ENCODE results near the gene CAMTA1. TPM values are rescaled to one million over a fixed set of nuclear protein-coding genes. Genes with fewer than 3 reads are reported as not detected.

Gene CAMTA1
- total RNA-seq, 1 donor from 2014 or later = 63.8 TPM

GRCh38 chr1:7508052-7508933, 723.0 kb downstream of the CAMTA1 start:
- Mint-ChIP-seq H3K4me3 (ENCODE audit: unreplicated experiment) (no peak overlapping the region), H3K9me3 (ENCODE audit: low read depth) (no peaks in the 10 kb centered on the region), H3K27me3 (ENCODE audit: low read depth) (peaks cover 4% of the 10 kb centered on the region), H3K27ac (ENCODE audit: unreplicated experiment) (no peak overlapping the region), H3K4me1 (ENCODE audit: low read depth) (no peaks in the 10 kb centered on the region), H3K36me3 (ENCODE audit: low read depth) (no peaks in the 10 kb centered on the region)
- TF ChIP-seq CTCF (IDR thresholded peaks at IDR 0.05) = no peak
- DNase-seq (ENCODE audit: low spot score) = no peak

DNA sequence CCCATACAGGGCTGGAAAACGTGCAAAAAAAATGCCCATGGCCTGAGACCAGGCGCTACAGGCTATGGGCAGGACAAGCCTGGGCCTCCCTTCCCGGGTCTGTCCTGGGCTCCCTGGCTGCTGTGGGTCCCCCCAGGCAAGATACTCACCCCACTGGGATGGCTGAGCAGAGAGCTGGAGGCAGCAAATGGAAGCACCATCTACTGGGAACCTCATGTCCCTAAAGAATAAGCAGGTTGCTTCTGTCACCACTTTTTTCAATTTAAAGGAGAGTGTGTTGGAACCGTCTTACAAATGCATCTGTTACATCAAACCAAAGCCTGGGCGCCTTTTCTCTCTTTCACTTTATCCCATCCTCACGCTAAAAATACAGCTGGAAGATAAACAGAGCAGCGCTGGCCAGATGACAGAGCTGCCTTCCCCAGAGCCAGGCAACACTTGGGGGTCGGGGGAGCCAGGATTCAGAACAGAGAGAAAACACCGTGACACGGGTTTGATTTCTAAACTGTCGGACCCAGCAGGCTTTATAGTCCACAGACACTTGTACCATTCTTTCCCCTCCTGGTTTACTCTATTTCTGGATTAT, 723.8 kb downstream of the CAMTA1 start:
- H3K4me1 Mint-ChIP-seq (ENCODE audit: low read depth) = no peaks in the 10 kb centered on the region
- DNase-seq (ENCODE audit: low spot score) = no peak
- peaks cover 4% of the 10 kb centered on the region for H3K27me3 Mint-ChIP-seq (ENCODE audit: low read depth)
- no peak overlapping the region for H3K27ac Mint-ChIP-seq (ENCODE audit: unreplicated experiment)
- TF ChIP-seq CTCF (IDR thresholded peaks at IDR 0.05) = no peak
- H3K9me3 Mint-ChIP-seq (ENCODE audit: low read depth) = no peaks in the 10 kb centered on the region
- H3K36me3 Mint-ChIP-seq (ENCODE audit: low read depth) = no peaks in the 10 kb centered on the region
- no peak overlapping the region for H3K4me3 Mint-ChIP-seq (ENCODE audit: unreplicated experiment)

- Mint-ChIP-seq H3K36me3 (ENCODE audit: low read depth) (no peaks in the 10 kb centered on the region), H3K4me1 (ENCODE audit: low read depth) (no peaks in the 10 kb centered on the region), H3K27me3 (ENCODE audit: low read depth) (peaks cover 4% of the 10 kb centered on the region), H3K27ac (ENCODE audit: unreplicated experiment) (no peak overlapping the region), H3K9me3 (ENCODE audit: low read depth) (no peaks in the 10 kb centered on the region), H3K4me3 (ENCODE audit: unreplicated experiment) (no peak overlapping the region)
- TF ChIP-seq CTCF (IDR thresholded peaks at IDR 0.05) = no peak
- DNase-seq (ENCODE audit: low spot score) = no peak
These were observed 724.3 kb downstream of the CAMTA1 start for GRCh38 chr1:7509598-7509997.

DNA sequence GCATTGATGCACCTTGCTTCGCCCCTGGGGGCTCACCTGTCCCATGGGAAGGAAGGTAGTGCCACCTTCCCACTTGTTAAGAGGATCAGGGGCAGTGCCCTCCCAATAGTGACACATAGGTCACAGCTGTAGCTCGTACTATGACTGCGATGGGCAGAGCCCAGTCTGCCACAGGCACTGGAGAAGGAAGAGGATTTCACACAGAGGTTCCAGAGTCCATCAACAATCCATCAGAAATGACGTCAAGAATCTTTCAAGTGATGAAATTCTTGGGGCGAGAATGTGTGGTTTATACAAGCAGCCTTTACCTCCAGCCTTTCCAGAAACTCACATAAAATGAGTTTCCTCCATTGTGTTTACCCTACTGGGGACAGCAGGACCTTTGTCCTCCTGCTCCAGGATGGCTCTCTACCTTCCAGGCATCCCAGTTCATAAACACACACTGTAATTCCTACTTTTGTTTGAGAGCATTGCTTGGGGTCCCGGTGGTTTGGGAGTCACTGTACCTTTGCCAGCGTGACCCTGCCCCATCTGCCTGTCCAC, 725.2 kb downstream of the CAMTA1 start:
- no peak for TF ChIP-seq CTCF (IDR thresholded peaks at IDR 0.05)
- H3K9me3 Mint-ChIP-seq (ENCODE audit: low read depth) = no peaks in the 10 kb centered on the region
- no peak for DNase-seq (ENCODE audit: low spot score)
- no peaks in the 10 kb centered on the region for H3K4me1 Mint-ChIP-seq (ENCODE audit: low read depth)
- H3K36me3 Mint-ChIP-seq (ENCODE audit: low read depth) = no peaks in the 10 kb centered on the region
- peaks cover 4% of the 10 kb centered on the region for H3K27me3 Mint-ChIP-seq (ENCODE audit: low read depth)
- no peak overlapping the region for H3K27ac Mint-ChIP-seq (ENCODE audit: unreplicated experiment)
- no peak overlapping the region for H3K4me3 Mint-ChIP-seq (ENCODE audit: unreplicated experiment)

DNA sequence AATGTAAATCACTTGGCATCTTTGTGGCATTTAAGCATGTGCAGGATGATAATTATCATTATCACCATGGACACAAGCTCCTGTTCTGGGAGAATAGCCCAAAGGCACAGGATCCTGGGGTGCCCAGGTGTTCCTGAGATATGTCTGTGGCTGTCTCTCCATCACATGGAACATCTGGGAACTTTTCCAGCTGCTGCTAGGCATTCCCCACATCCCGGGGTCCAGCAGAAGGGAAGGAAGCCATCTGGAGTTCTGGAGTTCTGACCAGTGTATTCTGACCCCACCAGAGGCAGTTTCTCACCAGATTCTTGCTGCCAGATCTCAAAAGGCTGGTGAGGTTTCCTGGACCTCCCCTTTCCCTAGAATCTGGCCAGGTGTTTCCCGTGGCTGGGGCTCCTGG, 726.1 kb downstream of the CAMTA1 start:
- TF ChIP-seq CTCF (IDR thresholded peaks at IDR 0.05) = no peak
- peaks cover under 1% of the 10 kb centered on the region for H3K4me1 Mint-ChIP-seq (ENCODE audit: low read depth)
- H3K27me3 Mint-ChIP-seq (ENCODE audit: low read depth) = peaks cover 4% of the 10 kb centered on the region
- H3K9me3 Mint-ChIP-seq (ENCODE audit: low read depth) = no peaks in the 10 kb centered on the region
- DNase-seq (ENCODE audit: low spot score) = no peak
- no peak overlapping the region for H3K4me3 Mint-ChIP-seq (ENCODE audit: unreplicated experiment)
- no peaks in the 10 kb centered on the region for H3K36me3 Mint-ChIP-seq (ENCODE audit: low read depth)
- no peak overlapping the region for H3K27ac Mint-ChIP-seq (ENCODE audit: unreplicated experiment)
